ENCODE results near the gene PSKH1. TPM values are rescaled to one million over a fixed set of nuclear protein-coding genes. Genes with fewer than 3 reads are reported as not detected.
A peak's percentile ranks its signal among the peaks of the same experiment; 100 is the strongest.

The PSKH1 gene
- total RNA-seq, 2 experiments from 2014 or later, result 19.0 TPM

DNA sequence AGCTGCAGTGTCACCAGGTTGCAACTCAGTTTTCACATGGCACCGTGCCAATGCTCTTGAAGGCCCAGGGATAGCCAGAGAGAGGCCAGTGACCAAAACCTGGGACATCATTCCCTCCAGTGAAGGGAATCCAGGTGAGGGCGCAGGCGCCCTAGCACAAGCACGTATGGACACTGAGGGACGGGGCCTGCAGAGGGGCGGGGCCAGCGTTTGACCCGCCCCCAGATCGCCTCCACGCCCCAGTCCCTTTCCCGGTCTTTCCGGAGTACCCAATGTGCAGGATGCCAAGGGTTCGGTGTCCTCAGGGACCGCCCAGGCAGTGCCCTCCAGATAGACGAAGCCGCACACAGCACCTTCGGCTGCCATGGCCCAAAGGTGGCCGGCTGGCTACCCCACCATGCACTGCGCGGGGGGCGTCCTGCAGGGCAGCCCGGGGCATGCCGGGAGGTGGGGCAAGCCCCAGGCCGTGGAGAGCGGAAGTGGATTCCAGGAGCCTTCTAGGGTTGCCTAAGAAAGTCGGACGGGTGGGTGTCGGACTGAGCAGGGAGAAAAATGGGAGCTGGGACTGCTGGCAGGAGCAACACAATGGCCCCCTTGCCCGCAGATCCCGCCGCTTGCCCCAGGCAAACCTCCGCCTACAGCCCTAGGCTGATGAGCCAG, 70.7 kb downstream of the PSKH1 start:
- H3K36me3 Mint-ChIP-seq (ENCODE audit: low read depth), result peaks cover 26% of the 10 kb centered on the region
- peaks cover 19% of the 10 kb centered on the region for H3K4me1 Mint-ChIP-seq
- ChIA-PET POLR2A (interaction anchor here (0.8 to 6.6 kb wide), 3 partner anchors 20 to 59 kb away, joined by 3 to 41 read pairs (median 9); partner anchors contain the start of genes DDX28, DUS2 and PSMB10), CTCF (interaction anchor here (2.9 kb wide), 1 partner anchor 21 kb away, joined by 11 read pairs; no protein-coding TSS in a partner anchor)
- H3K9me3 Mint-ChIP-seq, result no peaks in the 10 kb centered on the region
- DNase-seq, result no peak
- no peak overlapping the region for H3K27ac Mint-ChIP-seq
- no peaks in the 10 kb centered on the region for H3K27me3 Mint-ChIP-seq
- H3K4me3 Mint-ChIP-seq, result no peak overlapping the region

GRCh38 chr16:67964477-67965131, 71.5 kb downstream of the PSKH1 start:
- H3K27me3 Mint-ChIP-seq, result no peaks in the 10 kb centered on the region
- peaks cover 23% of the 10 kb centered on the region for H3K4me1 Mint-ChIP-seq
- DNase-seq, result no peak
- H3K27ac Mint-ChIP-seq, result no peak overlapping the region
- no peak overlapping the region for H3K4me3 Mint-ChIP-seq
- ChIA-PET POLR2A (interaction anchor here (0.8 to 6.6 kb wide), 3 partner anchors 19 to 58 kb away, joined by 3 to 41 read pairs (median 9); partner anchors contain the start of genes DDX28, DUS2 and PSMB10), CTCF (interaction anchor here (2.9 kb wide), 1 partner anchor 22 kb away, joined by 11 read pairs; no protein-coding TSS in a partner anchor)
- peaks cover 26% of the 10 kb centered on the region for H3K36me3 Mint-ChIP-seq (ENCODE audit: low read depth)
- no peaks in the 10 kb centered on the region for H3K9me3 Mint-ChIP-seq

GRCh38 chr16:67965668-67966548, 72.9 kb downstream of the PSKH1 start:
- H3K27ac Mint-ChIP-seq, result no peak overlapping the region
- ChIA-PET CTCF (interaction anchor here (0.9 to 2.9 kb wide), 4 partner anchors 23 to 445 kb away, joined by 3 to 11 read pairs (median 4); no protein-coding TSS in a partner anchor), POLR2A (interaction anchor here (1.0 to 6.6 kb wide), 5 partner anchors 18 to 119 kb away, joined by 3 to 41 read pairs (median 4); partner anchors contain the start of genes DDX28, DUS2, NFATC3 and PSMB10)
- no peaks in the 10 kb centered on the region for H3K27me3 Mint-ChIP-seq
- H3K4me1 Mint-ChIP-seq, result peaks cover 26% of the 10 kb centered on the region
- no peak overlapping the region for H3K4me3 Mint-ChIP-seq
- no peaks in the 10 kb centered on the region for H3K9me3 Mint-ChIP-seq
- DNase-seq, result no peak
- H3K36me3 Mint-ChIP-seq (ENCODE audit: low read depth), result peaks cover 20% of the 10 kb centered on the region

GRCh38 chr16:67966549-67967182, 73.6 kb downstream of the PSKH1 start:
- no peak for DNase-seq
- H3K27ac Mint-ChIP-seq, result peak overlapping the region; percentile 95
- H3K36me3 Mint-ChIP-seq (ENCODE audit: low read depth), result peaks cover 17% of the 10 kb centered on the region
- ChIA-PET POLR2A (interaction anchor here (1.0 to 6.6 kb wide), 5 partner anchors 17 to 118 kb away, joined by 3 to 41 read pairs (median 4); partner anchors contain the start of genes DDX28, DUS2, NFATC3 and PSMB10), CTCF (interaction anchor here (1.3 to 2.9 kb wide), 4 partner anchors 24 to 446 kb away, joined by 3 to 11 read pairs (median 4); no protein-coding TSS in a partner anchor)
- no peaks in the 10 kb centered on the region for H3K27me3 Mint-ChIP-seq
- no peaks in the 10 kb centered on the region for H3K9me3 Mint-ChIP-seq
- peaks cover 26% of the 10 kb centered on the region for H3K4me1 Mint-ChIP-seq
- peak overlapping the region; percentile 100 for H3K4me3 Mint-ChIP-seq

DNA sequence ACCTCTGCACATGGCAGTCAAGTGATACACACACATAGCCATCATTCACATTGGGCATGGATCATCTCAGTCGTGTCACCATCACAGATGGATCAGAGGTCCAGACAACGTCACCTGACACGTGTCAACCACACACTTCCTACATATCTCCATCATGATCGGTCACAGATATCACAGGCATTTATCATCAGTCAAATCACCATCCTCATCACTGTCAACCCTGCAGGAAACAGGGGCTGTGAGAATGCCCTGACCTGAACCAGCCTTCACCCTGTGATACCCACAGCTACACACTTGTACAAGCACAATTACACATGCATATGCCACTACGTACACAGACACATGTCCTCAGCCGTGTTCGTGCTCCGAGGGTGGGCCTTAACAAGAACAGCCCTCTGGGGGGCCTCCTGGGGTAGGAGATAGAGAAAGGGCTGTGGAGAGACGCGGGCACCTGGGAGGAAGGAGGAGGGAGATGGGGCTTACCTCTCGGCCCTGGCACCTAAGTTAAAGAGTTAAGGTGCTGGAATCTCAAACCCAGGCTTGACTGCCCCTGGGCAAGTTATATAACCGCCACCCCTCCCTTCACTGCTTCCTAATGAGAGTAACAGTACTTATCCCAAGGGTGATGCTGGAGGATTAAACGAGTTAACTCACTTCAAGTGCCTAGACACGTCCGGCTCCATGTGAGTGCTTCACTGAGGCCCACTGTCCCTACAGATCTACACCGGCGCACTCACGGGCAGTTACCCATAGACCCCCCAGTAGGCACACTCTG, 74.3 kb downstream of the PSKH1 start:
- peak; percentile 46 for DNase-seq
- POLR2A ChIA-PET, result interaction anchor here (0.8 to 6.6 kb wide), 12 partner anchors 14 to 118 kb away, joined by 3 to 41 read pairs (median 5); partner anchors contain the start of genes DDX28, DUS2, NFATC3 and PSMB10
- CTCF ChIA-PET, result interaction anchor here (1.3 to 2.1 kb wide), 3 partner anchors 74 to 446 kb away, joined by 4 to 7 read pairs (median 4); no protein-coding TSS in a partner anchor
- Mint-ChIP-seq H3K36me3 (ENCODE audit: low read depth) (peaks cover 11% of the 10 kb centered on the region), H3K4me1 (peaks cover 26% of the 10 kb centered on the region), H3K4me3 (peak overlapping the region; percentile 100), H3K27ac (peak overlapping the region; percentile 95), H3K9me3 (no peaks in the 10 kb centered on the region), H3K27me3 (no peaks in the 10 kb centered on the region)

- ChIA-PET POLR2A (interaction anchor here (0.8 to 6.6 kb wide), 9 partner anchors 15 to 64 kb away, joined by 3 to 41 read pairs (median 6); partner anchors contain the start of genes DDX28, DUS2 and PSMB10), CTCF (interaction anchor here (1.5 to 2.1 kb wide), 2 partner anchors 73 to 97 kb away, joined by 4 to 7 read pairs; no protein-coding TSS in a partner anchor)
- peak overlapping the region; percentile 95 for H3K27ac Mint-ChIP-seq
- H3K27me3 Mint-ChIP-seq, result no peaks in the 10 kb centered on the region
- H3K36me3 Mint-ChIP-seq (ENCODE audit: low read depth), result peaks cover 6% of the 10 kb centered on the region
- peaks cover 26% of the 10 kb centered on the region for H3K4me1 Mint-ChIP-seq
- peak; percentile 40 for DNase-seq
- H3K9me3 Mint-ChIP-seq, result no peaks in the 10 kb centered on the region
- H3K4me3 Mint-ChIP-seq, result peak overlapping the region; percentile 100
Measured at GRCh38 chr16:67967958-67968399, 74.9 kb downstream of the PSKH1 start.

DNA sequence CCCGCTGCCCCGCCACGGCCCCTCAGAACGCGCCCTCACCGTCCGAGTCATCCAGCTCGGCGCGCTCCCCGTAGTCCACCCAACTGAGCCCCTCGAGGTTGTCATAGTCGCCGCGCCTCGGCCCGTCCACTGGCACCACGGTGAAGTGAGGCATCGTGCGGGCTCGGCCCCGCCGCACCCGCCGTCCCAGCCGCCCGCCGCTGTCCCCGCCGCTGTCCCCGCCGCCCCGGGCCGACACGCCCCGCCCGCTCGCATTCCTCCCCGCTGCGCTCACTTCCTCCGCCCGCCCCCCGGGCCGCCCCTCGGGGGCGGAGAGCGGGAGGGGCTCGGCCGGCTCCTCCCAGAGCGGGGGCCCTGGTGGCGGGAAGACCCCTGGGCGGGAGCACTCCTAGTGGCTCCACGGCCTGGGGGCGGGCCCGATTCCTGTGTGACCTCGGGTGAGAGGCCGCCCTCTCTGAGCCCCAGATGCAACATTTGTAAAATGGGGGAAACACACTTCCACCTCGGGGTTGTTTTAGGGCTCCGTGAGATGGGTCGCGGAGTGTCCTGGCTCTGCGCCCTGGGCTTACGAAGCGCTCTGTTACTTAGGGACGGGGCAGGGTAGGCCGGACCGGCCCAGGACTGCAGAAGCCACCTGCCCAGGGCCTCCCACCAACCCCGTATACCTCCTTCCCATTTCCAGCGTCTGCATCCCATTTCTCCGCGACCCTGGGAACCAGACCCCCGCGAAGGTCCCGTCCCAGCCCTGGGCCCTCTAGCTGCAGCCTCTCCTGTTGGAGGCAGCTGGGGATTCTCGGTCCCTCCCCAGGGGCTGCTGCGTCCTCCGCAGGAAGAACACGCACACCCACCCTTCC, 75.6 kb downstream of the PSKH1 start, which contains the start of gene SLC12A4:
SLC12A4 (minus strand) TSS at position 238 of the 854 bp plus-strand sequence; CDS start at position 154, 84 bp downstream.
- Mint-ChIP-seq H3K4me1 (peaks cover 26% of the 10 kb centered on the region), H3K9me3 (no peaks in the 10 kb centered on the region), H3K4me3 (peak within 1 kb of the TSS; percentile 100), H3K27ac (peak within 1 kb of the TSS; percentile 95), H3K36me3 (ENCODE audit: low read depth) (peaks cover 5% of the 10 kb centered on the region), H3K27me3 (no peaks in the 10 kb centered on the region)
- ChIA-PET POLR2A (interaction anchor here (0.8 to 6.6 kb wide), 11 partner anchors 15 to 64 kb away, joined by 3 to 41 read pairs (median 4); partner anchors contain the start of genes DDX28, DPEP2, DUS2 and PSMB10), CTCF (interaction anchor here (1.0 to 2.1 kb wide), 2 partner anchors 72 to 97 kb away, joined by 3 to 7 read pairs; no protein-coding TSS in a partner anchor)
- DNase-seq, result peak; percentile 89

DNA sequence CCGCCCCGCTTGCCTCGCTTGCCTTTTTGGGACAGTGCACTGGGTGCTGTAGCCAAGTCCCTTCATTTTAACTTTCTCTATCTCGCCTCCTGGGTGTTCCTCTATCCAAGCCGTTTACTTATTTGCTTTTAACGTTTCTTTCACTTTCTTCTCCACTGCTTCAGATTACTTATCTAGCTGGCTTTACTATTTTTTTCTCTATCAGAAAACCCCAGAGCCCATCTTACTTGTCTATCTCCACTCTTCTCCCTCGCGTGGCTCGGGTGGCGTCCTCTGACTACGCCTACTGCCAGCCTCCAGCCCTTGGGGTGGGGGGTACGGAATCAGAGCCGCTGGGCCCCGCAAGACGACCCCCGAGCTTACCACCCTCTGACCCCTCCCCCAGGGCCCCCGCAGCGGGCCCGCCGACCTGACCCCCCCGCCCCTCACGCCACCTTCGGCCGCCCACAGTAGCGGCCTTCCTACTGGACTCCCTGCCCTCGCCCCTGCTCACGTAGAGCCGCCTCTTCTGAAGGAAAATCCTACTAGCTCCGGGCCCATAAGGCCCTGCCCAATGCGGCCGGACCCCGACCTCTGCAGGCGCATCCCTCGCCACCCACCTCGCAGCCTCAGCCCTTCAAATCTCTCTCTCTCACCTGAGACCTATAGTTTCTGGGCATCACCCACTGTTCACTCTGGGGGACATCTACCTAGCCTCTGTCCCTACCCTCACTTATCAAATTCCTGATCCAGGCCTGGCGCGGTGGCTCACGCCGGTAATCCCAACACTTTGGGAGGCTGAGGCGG, 76.4 kb downstream of the PSKH1 start:
- Mint-ChIP-seq H3K9me3 (no peaks in the 10 kb centered on the region), H3K36me3 (ENCODE audit: low read depth) (peaks cover 5% of the 10 kb centered on the region), H3K27me3 (peaks cover 2% of the 10 kb centered on the region), H3K27ac (peak overlapping the region; percentile 92), H3K4me3 (peak overlapping the region; percentile 100), H3K4me1 (peaks cover 25% of the 10 kb centered on the region)
- POLR2A ChIA-PET, result interaction anchor here (0.6 to 6.6 kb wide), 9 partner anchors 14 to 161 kb away, joined by 3 to 41 read pairs (median 6); partner anchors contain the start of genes DDX28, DPEP2, DUS2 and PSMB10
- CTCF ChIA-PET, result interaction anchor here (1.0 to 2.1 kb wide), 2 partner anchors 72 to 96 kb away, joined by 3 to 7 read pairs; no protein-coding TSS in a partner anchor
- no peak for DNase-seq

DNA sequence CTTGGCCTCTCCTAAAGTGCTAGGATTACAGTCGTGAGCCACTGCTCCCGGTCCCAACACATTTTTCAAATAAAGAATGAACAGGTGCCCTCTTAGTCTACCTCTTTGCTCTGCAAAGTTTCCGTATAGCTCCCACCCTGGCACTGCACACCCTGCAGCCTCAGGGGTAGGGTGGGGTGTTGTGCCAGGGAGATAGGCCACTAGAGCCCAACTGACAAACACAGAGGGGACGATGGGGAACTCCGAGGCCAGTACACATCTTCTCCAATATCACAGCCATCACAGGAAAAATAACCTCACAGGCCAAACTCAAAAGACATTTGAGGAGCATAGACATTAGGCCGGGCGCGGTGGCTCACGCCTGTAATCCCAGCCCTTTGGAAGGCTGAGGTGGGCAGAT, 78.1 kb downstream of the PSKH1 start:
- ChIA-PET CTCF (interaction anchor here (1.0 to 1.5 kb wide), 4 partner anchors 10 to 70 kb away, joined by 3 to 6 read pairs (median 4); no protein-coding TSS in a partner anchor), POLR2A (interaction anchor here (0.9 kb wide), 1 partner anchor 35 kb away, joined by 3 read pairs; the partner anchor contains the start of gene PSMB10)
- Mint-ChIP-seq H3K36me3 (ENCODE audit: low read depth) (peaks cover 5% of the 10 kb centered on the region), H3K4me1 (peaks cover 25% of the 10 kb centered on the region), H3K9me3 (no peaks in the 10 kb centered on the region), H3K4me3 (no peak overlapping the region), H3K27ac (no peak overlapping the region), H3K27me3 (peaks cover 6% of the 10 kb centered on the region)
- DNase-seq, result no peak

Measured in activated CD4-positive, alpha-beta memory T cell treated with anti-CD3 and anti-CD28 coated beads, Interleukin-2, amount 10 ng/mL, durations not matched to agents 7 days and 5 days (primary cell).